GM13977 (cell line): ENCODE data around the gene SPATA24.

Source experiments
- DNase-seq: peaks from one replicate; pipeline ENCODE4 v3.0.0; 2012; ENCODE audit warnings: low spot score
- in situ Hi-C: fragments of 300-500 bp; cut with MboI; formaldehyde crosslinking; loops from one replicate; pipeline ENCODE4 v1.12.0; 2022; ENCODE audit warnings: low sequenced_read_pairs, low pct_unique_long_range_greater_than_20kb, mixed read lengths, inconsistent platforms; ENCODE audit not compliant: unreplicated experiment
- TF ChIP-seq, protein P1 (sequence below): IDR thresholded peaks from 2 replicates; pipeline ENCODE4 v1.5.1; 2012; ENCODE audit warnings: mild to moderate bottlenecking, control low read depth; ENCODE audit not compliant: insufficient read depth; ENCODE audit errors: extremely low read depth, missing control alignments

SPATA24 gene

DNA sequence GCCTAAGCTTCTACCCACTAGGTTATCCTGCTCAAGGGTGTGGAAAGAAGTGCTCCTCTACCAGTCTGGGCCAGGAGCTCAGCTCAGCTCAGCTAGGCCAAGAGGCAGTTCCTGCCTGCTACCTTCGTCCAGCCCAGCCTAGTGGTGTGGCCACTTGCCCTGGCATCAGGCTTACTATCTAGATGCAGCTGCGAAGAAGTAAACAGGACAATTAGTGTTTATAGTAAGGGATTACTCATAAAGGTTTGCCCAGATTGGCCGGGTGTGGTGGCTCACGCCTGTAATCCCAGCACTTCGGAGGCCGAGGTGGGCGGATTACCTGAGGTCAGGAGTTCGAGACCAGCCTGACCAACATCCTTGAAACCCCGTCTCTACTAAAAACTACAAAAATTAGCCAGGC is 12.8 kb upstream of the SPATA24 start:
- in situ Hi-C loops = no loop called here
- TF ChIP-seq, protein P1, sequence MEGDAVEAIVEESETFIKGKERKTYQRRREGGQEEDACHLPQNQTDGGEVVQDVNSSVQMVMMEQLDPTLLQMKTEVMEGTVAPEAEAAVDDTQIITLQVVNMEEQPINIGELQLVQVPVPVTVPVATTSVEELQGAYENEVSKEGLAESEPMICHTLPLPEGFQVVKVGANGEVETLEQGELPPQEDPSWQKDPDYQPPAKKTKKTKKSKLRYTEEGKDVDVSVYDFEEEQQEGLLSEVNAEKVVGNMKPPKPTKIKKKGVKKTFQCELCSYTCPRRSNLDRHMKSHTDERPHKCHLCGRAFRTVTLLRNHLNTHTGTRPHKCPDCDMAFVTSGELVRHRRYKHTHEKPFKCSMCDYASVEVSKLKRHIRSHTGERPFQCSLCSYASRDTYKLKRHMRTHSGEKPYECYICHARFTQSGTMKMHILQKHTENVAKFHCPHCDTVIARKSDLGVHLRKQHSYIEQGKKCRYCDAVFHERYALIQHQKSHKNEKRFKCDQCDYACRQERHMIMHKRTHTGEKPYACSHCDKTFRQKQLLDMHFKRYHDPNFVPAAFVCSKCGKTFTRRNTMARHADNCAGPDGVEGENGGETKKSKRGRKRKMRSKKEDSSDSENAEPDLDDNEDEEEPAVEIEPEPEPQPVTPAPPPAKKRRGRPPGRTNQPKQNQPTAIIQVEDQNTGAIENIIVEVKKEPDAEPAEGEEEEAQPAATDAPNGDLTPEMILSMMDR = no peak
- no peak for DNase-seq

DNA sequence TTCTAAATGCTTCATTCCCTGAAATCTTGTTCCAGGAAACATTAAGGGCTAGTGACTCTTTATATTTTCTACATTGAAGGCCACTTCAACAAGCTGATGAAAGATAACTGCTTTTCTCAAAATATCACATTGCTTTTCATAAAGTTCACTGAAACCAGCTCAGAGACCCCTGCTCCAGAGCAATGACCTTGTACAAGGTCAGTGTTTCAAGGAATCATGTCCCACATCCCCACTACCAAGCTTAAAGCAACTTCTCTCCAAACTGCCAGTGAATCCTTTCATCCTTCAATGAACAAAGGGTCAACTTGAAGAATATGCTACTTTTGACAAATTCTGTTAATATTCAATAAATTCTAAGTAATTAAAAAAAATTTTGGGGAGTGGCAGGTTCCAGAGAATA is 12.0 kb upstream of the SPATA24 start:
- TF ChIP-seq, protein P1 = no peak
- no peak for DNase-seq
- in situ Hi-C loops = no loop called here

DNA sequence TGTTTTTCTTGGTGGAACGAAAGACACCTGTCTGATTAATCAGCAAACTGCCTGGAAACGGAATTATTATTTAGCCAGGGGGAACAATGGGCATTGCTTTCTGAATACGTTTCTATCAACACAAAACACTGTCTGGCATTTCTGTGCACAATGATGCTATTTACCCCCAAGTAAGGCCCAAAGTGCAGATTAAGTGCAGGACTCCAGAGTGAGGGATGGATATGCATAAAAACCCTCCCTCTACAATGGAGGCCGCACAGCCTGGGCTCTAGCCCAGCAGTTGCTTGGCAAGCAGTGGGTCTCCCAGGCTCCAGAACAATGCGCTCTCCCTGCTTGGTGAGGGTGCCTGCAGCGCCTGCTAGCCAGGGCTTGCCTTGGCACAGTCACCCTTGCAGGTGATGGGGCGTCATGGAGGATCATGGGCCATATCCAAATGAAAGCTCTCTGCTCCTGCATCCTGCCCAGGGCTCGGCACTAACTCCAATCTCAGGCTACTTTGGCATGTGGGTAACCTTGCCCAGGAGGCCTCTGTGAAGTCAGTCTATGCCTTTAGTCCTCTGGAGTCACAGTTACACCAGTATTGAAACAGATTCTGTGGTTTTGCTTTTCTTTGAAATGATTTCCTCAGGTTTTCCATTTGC is 11.5 kb upstream of the SPATA24 start:
- DNase-seq = no peak
- in situ Hi-C loops = no loop called here
- TF ChIP-seq, protein P1 = no peak

DNA sequence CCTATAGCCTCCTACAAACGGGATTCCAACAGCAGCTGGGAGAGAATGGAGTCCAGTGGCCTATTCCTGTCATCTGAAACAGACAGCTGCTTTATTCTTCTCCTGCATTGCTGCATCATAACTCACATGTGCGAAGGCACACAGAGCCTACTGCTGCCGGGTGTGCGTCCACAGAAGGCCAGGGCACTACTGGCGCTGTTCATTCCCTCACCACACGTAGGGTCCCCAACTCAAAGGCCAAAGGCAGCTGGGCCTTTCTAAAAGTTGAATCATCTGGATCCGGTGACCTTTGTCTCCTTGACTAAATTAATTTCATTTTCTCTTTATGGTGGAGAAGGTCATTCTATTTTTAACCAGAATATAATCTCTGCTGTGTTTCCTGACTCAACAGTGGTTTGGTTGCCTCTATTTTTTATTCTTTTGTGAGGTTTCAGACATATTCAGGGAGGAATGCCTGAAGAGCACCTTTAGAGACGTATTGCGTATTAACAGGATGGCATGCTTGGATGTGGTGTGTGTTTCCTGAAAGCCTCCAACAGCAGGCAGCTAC is 10.8 kb upstream of the SPATA24 start:
- TF ChIP-seq, protein P1 = no peak
- in situ Hi-C loops = no loop called here
- no peak for DNase-seq

DNA sequence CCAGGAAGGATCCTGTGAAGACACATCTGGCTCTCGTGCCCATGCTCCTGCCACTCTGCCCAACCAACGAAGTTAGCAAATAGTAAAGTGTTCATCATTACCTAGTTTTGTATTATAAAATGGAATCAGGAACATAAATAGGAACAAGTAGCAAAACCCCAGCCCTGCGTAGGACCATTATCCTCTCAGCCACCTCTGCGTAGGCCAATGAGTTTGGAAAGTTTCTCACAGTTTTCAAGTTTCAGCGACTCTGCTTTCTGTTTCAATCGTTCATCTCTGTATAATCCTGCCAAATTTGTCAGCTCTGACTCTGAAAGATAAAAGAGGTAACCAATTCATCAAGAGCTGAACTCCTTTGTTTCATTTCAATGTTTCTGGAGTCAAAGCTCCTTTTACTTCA is 10.1 kb upstream of the SPATA24 start:
- in situ Hi-C loops = no loop called here
- TF ChIP-seq, protein P1 = no peak
- DNase-seq = peak; percentile 44

DNA sequence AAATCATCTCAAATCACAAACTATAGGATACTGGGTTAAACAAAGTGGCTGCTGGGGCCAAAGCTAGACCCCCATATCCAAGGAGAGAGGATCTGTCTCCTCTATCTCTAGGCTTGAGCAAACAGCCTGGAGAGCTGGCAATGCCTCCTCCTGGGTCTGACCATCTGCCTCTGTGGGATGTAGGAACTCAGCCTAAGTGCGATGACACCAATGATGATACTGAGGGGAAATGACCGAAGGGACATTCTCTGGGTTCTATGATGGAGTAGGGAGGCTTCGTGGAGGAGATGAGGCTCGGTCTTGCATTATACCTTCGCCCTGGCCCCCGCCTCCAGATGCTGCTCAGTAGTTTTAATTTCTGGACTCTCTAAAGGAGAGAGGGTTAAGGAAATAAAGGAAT is 9.3 kb upstream of the SPATA24 start:
- TF ChIP-seq, protein P1 = no peak
- no peak for DNase-seq
- in situ Hi-C loops = no loop called here
